Midbrain (tissue), 1 donor: Measurements from ENCODE around the gene CFAP210.

Source experiments
- DNase-seq: peaks from one replicate; lab custom pipeline; 2025; lab: John Stamatoyannopoulos, UW

The CFAP210 gene

DNA sequence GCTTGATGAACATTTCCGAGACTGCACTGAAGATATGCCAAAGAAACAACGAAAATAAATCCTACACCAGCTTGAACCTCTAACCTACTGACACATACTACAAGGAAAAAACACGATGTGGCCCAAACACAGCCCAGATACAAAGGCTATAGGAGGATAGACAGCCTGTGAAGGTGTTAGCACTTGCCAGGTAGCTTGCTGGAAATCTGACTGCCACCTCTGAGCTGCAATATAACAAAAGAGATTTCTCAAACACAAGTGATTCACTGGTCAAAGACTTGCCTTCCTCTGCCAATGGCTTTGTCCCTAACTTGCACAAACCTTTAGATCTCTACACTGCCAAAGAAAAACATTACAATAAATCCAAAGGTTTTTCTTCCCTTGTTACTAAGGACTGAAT, 21.1 kb downstream of the CFAP210 start:
- no peak for DNase-seq

DNA sequence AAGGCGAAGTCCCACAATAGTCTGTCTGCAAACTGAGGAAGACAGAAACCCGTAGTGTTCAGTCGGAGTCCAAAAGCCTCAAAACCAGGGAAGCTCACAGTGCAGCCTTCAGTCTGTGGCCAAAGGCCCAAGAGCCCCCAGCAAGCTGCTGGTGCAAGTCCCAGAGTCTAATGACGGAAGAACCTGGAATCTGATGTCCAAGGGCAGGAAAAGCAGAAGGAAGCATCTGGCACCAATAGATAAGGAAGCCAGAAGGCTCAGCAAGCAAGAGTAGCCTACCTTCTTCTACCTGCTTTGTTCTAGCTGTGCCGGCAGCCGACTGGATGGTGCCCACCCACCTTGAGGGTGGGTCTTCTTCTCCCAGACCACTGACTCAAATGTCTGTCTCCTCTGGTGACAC, 21.8 kb downstream of the CFAP210 start:
- no peak for DNase-seq

DNA sequence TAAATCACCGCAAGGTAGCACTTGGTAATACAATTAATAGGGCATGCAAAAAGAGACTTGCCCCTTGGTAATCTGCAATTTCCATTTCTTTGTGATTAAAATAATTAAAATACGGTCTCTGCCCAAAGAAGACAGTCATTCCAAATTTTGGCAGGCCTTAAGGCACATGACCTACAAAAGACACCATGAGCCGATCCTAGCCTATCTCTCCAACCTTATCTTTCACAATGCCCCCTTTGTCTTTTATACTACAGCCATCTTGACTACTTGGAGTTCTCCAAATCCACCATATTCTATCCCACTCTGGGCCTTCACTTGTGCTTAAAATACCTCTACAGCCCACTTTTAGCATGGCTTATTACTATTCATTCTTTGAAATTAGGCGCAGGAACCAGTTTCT, 23.3 kb downstream of the CFAP210 start:
- DNase-seq = no peak

DNA sequence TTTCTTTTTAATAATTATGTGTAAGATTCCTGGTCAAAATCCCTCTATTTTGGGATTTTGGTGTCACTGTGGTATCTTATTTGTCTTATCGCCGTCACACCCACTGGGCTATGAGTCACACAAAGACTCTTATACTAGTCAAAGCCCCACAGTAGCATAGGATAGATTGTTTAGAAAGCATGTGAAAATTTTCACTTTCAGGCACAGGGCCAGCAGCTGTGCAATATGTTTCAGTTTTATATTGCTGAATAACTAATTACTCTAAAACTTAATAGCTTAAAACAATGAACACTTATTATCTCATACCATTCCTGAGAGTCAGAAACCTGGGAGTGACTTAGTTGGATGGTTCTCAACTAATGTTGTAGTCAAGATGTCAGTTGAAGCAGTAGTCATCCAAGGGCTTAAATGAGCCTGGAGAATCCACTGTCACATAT, 24.0 kb downstream of the CFAP210 start:
- DNase-seq = no peak

DNA sequence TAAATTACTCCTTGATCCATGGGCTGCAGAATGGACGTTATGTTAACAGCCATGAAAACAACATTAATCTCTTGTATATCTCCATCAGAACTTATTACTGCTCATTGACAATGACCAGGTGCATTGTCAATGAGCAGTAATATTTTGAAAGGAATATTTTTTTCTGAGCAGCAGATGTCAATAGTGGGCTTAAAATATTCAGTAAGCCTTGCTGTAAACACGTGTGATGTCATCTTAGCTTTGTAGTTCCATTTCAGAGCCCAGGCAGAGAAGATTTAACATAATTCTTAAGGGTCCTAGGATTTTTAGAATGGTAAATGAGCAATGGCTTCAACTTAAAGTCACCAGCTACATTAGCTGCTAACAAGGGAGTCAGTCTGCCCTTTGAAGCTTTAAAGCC, 26.6 kb downstream of the CFAP210 start:
- no peak for DNase-seq

DNA sequence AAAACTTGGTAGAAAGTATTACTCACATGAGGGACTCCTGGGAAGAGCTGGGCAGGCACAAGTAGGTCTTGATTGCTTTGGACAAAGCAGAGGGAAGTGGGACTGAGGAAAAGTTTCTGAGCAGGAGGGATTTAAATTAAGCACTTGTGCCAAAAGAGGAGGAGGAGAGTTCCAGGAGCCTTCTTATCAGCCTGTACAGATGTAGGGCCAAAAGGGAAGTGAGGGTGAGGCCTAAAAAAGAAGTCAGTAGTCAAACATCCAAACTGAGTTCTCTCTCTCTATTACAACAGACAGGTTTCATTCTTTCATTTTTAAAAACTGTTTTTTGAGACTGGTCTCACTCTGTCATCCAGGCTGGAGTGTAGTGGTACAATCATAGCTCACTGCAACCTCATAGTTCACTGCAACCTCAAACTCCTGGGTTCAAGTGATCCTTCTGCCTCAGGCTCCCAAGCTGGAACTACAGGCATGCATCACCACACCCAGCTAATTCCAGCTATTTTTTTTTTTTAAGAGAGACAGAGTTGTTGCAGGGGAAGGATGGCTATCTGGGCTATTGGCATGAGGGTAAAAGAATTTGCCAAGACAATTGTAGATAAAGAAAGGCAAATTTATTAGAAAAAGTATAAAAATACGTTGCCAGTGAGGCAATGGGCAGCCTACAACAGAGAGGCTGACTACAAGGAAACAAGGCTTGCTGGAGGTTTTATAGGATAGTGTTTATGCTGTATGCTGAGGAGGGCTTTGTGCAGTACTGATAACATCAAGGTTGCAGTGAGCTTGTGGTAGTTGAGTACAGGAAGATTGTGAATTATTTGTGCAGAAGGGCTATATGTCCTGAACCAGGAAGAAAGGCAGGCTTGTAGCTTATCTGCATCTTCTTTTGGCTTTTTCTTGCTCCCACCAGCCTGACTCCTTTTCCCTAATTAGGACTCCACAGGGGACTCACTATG, 29.0 kb downstream of the CFAP210 start:
- no peak for DNase-seq

DNA sequence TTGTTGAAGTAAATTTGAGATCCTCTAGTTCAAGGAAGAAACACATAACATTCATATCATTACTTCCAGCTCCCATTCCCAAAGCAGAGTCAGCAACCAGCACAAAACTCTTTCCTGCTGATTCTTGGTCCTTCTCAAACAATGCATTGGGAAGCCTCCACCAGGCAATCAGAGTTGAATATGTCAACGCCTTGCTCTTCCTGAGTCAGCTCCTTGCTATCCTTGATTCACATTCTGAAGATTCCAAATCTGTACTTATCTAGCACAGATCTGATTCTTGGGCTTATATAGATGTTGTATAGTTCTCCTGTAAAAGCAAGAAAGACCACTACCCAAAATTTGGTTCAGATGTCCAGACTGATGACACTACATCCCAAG, 29.6 kb downstream of the CFAP210 start:
- DNase-seq = no peak

DNA sequence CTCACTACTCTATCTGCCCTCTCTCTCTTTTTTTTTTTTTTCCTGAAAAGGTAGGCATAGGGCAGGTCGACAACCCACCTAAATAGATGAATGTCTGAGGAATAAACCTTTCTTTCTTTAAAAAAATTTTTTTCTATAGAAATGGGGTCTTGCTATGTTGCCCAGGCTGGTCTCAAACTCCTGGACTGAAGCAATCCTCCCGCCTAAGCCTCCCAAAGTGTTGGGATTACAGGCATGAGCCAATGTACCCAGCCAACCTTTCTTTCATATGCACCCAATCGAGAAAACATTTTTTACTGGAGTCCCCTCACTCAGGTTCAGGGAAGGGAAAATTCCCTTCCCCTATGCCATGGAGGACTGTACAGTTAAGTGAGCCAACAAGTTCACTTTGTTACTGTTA, 31.0 kb downstream of the CFAP210 start:
- no peak for DNase-seq

DNA sequence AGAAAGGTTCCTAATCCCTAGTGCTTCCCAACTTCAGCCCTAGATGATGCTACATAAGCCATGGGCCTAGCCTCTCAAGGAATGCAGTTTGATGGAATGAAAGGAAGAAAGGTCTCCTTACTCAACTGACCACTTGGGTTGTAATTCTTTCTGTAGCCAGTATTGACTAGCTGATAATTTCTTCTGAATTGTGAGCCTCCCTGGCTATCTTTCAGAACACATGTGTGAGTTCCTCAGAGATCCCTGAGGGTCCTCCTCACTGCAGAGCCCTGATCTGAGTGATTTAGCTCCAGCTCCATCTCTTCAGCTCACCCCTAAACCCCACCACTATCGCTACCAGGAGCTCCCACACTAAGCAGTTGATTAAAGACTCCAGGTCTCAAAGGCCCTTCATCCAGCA, 31.5 kb downstream of the CFAP210 start:
- DNase-seq = no peak

DNA sequence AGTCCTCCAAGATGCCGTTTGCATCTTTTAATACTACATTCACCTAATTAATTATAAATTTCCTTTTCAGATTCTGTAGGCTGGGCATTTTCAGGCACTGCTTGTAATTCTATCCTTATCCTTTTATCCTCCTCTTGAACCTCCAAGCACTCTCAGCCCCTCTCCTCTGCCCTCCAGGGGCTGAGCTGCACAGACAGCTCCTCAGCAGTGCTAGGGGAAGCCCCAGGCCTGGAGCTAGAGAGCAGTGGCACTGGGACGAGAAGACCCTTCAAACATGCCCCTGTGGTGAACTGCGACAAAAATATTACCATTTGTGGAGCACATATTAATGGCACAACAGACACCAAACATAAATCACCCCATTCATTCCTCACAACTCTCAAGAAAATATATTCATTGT, 32.9 kb downstream of the CFAP210 start:
- DNase-seq = no peak

DNA sequence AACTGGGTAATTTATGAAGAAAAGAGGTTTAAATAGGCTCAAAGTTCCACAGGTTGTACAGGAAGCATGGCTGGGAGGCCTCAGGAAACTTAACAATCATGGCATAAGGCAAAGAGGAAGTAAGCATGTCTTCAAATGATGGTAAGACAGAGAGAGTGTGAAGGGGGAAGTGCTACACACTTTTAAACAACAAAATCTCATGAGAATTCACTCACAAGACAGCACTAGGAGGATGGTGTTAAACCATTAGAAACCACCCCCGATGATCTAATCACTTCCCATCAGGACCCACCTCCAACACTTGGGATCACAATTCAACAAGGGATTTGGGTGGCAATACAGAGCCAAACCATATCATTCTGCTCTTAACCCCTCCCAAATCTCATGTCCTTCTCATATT, 34.9 kb downstream of the CFAP210 start:
- DNase-seq = no peak

DNA sequence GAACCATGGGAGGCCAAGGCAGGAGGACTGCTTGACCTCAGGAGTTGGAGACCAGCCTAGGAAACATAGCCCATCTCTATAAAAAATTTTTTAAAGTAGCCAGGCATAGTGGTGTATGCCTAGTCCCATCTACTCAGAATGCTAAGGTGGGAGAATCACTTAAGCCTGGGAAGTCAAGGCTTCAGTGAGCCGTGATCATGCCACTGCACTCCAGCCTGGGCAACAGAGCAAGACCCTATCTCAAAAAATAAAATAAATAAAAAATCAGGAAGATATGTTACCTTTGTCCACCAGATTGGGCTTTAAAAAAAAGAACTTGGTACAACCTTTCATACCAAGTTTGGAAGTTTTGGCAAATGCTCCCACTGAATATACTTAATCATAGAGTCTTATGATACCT, 35.3 kb downstream of the CFAP210 start:
- no peak for DNase-seq

DNA sequence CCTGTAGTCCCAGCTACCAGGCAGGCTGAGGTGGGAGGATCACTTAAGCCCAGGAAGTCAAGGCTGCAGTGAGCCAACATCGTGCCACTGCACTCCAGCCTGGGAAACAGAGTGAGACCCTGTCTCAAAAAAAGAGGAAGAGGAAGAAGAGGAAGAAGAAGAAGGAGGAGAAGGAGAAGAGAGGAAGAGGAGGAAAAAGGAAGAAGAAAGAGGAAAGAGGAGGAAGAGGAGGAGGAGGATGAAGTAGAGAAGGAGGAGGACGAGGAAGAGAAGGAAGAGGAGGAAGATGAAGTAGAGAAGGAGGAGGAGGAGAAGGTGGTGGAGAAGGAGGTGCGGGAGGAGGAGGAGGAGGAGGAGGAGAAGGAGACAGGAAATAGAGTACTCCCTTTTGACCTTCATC, 38.0 kb downstream of the CFAP210 start:
- no peak for DNase-seq

DNA sequence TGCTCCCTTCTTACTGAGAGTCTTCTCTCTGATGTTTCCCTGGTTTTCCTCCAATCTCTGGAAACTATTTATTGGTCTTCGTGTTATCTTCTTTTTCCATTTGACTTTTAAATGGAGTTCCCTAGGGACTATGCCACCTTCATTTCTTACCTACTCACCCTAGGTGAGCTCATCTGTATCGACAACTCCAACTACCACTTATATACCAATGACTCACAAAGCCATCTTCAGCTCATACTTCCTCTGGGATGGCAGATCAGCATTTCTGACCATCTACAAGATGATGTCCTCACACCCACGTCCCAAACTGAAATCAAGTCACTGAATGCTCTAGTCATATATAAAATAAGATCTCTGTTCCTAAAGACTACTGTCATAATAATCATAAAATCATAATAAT, 40.6 kb downstream of the CFAP210 start:
- no peak for DNase-seq

DNA sequence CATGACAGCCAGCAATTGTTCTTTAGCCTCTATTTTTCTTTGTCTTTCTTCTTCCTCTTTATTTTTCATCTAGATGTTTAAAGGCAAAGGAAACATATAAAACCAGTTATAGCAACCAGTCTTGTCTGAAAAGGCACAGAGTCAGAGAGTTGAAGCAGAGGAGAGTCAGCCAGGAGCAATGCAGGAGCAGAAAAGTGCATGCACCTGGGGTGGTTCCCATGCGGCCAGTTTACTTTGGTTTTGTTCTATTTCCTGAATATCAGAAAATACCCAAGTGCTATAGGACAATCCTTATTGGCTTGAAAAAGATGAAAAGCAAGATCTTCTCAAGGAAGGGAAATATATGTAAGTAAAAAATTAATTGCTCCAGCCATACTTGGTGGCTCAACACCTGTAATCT, 44.9 kb downstream of the CFAP210 start:
- DNase-seq = no peak

DNA sequence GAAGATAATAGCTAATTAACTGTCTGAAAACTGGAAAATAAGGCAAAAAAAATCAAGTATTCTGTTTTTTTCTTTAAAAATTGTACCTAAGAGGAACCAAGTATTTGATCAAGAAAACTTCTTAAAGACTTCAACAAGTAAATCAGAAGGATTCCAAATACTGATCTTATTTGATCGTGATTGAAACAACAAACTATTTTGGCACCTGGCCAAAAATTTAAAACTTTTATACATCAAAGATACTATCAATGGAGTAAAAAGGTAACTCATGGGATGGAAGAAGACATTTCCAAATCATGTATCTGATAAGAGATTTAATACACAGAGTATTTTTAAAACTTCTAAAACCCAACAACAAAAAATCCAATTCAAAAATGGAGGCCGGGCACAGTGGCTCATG, 46.7 kb downstream of the CFAP210 start:
- no peak for DNase-seq

DNA sequence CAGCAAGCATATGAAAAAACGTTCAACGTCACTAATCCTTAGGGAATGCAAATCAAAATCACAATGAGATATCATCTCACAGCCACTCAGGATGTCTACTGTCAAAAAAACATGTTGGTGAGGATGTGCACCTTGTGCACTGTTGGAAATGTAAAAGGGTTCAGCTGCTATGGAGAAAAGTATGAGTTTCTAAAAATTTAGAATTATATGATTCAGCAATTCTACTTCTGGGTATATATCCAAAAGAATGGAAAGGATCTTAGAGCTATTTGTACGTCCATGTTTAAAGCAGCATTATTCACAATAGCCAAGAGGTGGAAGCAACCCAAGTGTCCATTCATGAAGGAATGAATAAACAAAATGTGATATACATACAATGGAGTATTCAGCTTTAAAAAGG, 50.0 kb downstream of the CFAP210 start:
- DNase-seq = no peak

DNA sequence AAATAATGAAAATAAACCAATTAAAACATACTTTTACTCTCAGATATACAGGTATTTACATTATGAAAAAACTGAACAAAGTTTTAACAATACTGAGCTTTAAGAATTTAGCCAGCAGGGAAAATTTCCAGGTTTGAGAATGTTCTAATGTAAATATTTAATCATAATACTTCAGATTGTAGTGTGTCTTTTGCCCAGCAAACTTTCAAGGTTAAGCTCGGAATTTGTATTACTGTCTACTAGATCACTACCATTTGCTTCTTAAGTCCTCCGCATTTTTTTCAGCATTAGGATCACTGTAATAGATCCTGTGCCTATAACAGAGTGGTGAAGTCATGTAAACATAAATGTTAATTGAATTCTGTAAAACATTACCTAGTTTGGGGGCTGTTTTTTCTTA, 52.7 kb downstream of the CFAP210 start:
- DNase-seq = no peak

DNA sequence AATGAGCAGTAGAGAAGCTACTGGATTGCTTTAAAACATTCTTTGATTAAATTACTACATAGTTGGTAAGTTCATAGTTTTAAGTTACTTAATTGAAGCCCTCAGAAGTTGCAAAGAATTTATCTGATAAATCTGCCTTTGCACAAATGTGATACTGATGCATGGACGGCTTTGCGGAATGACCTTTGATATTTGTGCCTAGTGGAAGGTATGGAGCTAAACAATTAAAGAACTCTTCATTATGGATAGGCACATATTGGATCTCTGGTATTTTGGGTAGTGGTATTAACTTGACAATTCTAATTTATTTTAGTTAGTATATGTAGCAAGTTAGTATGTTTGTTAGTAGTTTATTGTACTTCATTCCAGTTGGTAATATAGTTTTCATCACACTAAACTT, 54.1 kb downstream of the CFAP210 start:
- no peak for DNase-seq

DNA sequence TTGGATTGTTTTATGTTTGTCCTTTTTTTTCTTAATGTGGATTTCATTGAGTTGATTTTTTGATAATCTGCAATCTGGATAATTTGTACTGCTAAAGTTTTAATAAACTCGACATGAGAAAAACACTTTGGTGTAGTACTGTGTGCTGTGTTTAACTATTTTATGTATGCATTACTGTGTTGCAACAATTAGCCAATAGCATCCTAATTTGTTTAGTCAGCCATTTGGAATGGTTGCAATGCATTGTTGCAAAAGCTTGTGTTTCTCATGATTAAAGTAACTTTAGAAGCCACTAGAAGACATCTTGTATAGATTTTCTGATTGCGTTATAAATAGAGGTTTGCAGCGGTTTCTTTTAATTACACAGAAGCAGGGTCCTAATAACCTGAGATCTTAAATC, 56.6 kb downstream of the CFAP210 start:
- no peak for DNase-seq

DNA sequence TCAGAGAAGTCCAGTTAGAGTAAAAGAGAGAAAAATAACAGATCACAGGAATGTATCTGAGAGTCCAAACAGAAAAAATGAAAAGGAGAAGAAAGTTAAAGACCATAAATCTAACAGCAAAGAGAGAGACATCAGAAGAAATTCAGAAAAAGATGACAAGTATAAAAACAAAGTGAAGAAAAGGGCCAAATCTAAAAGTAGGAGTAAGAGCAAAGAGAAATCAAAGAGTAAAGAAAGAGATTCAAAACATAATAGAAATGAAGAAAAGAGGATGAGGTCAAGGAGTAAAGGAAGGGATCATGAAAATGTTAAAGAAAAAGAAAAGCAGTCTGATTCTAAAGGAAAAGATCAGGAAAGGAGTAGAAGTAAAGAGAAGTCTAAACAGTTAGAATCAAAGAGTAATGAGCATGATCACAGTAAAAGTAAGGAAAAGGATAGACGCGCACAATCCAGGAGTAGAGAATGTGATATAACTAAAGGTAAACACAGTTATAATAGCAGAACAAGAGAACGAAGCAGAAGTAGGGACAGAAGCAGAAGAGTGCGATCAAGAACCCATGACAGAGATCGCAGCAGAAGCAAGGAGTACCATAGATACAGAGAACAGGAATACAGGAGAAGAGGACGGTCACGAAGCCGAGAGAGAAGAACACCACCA, 57.6 kb downstream of the CFAP210 start:
- DNase-seq = no peak

DNA sequence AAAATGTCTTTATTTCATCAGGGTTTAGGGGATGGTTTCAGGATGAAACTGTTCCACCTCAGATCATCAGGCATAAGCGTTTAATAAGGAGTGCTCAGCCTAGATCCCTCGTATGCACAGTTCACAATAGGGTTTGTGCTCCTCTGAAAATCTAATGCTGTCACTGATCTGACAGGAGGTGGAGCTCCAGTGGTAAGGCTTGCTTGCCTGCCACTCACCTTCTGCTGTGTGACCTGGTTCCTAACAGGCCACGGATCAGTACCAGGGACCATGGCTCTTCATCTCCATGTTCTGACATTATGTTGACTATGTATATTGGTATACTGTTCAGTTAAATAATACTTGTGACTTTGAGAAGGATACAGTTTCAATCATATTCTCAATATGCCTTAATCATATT, 68.4 kb downstream of the CFAP210 start:
- no peak for DNase-seq

DNA sequence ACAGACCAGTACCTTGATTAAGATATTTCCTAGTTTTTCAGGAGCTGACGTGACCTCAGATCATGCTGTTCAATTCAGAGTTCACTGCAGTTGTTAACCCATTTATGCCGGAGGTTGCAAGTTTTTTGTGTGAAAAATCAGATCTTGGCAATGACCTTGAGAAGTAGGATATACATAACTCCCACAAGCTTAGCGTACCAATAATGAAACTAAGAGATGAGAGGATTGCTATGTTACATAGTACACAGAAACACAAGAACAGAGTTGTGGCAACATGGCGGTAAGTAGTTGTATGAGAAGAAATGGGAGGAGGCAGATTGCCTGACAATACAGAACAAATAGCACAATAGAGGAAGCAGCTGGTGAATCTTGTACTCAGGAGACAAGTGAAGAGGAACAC, 71.0 kb downstream of the CFAP210 start:
- DNase-seq = no peak

DNA sequence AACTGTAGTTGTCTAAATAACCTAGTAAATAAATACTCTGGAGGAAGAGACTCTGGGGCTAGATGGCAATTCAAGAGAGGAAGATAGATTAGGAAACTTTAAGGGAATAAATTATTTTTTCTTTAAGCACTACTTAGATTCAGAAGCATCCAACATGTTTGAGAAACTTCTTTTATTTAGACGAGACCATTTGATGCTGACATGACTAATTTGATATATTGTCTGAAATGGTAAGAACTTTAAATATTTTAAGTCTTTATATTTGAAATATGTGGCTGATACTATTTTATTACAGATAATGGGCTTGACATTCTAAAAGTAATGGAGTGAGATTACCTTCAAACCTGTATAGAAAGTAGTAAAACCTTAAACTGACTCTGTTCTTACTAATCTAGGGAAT, 73.7 kb downstream of the CFAP210 start:
- no peak for DNase-seq
